HCT116 (cell line): ENCODE results near the gene CAMK1D. TPM values are rescaled to one million over a fixed set of nuclear protein-coding genes. Genes with fewer than 3 reads are reported as not detected.

Experiments used
- ATAC-seq: fragments of 200-7000 bp; cut with Tn5 transposase; 2 replicates; pipeline ENCODE4 v1.9.1; 2020; ENCODE audit warnings: mild to moderate bottlenecking, moderate library complexity
- BruUV-seq: library from RNA; stranded (reverse); fragments of 400-500 nt; replicated peaks from 2 replicates; lab custom pipeline; 2021; lab: Mats Ljungman, UMichigan
- CTCF ChIA-PET: fragments of 300-600 bp; sonication (Branson Sonifier 250); formaldehyde crosslinking; loops from one replicate; lab custom pipeline; 2021; ENCODE audit warnings: antibody characterized with exemption; lab: Charles Lee
- POLR2A ChIA-PET: fragments of 300-600, 350-600 bp; sonication (Branson Sonifier 250); formaldehyde crosslinking; loops from one replicate; lab custom pipeline; 2021; ENCODE audit warnings: antibody characterized with exemption; lab: Charles Lee
- RAD21 ChIA-PET, 2 experiments: fragments of 300-600 bp; sonication (Branson Sonifier 250); formaldehyde crosslinking; loops; one replicate each; lab custom pipeline; 2023; ENCODE audit warnings: low total read pairs in 2 of 2; ENCODE audit not compliant: uncharacterized antibody in 2 of 2, unreplicated experiment in 2 of 2, low non-redundant PET in 1 of 2; lab: Charles Lee
- DNase-seq: peaks from one replicate; pipeline ENCODE4 v3.0.0-alpha.2; 2010; ENCODE audit warnings: low read depth, low spot score
- H2AFZ ChIP-seq: fragments of 200-600 bp; shearing (Covaris generic), sonication (generic); 2 replicates; pipeline ENCODE4 v1.6.1; 2017; ENCODE audit warnings: low read depth, mixed run types, mixed read lengths, antibody characterized with exemption, low read length; ENCODE audit not compliant: poor library complexity, severe bottlenecking
- H3K27ac ChIP-seq: 2 replicates; pipeline ENCODE4 v1.5.1; 2012; ENCODE audit warnings: low read depth, low read length
- H3K27me3 ChIP-seq: fragments of 200-600 bp; sonication (generic); 2 replicates; pipeline ENCODE4 v1.6.1; 2016; ENCODE audit warnings: mixed run types, low read length, mixed read lengths; ENCODE audit not compliant: insufficient read depth
- H3K36me3 ChIP-seq, 2 experiments: fragments of 200-500 bp in 1 of 2; fragments of 200-600 bp in 1 of 2; sonication (Bioruptor generic) in 1 of 2; sonication (generic) in 1 of 2; 2 replicates each; pipeline versions ENCODE4 v1.5.1 to v1.6.1; 2014 to 2016; ENCODE audit warnings: low read length in 2 of 2, inconsistent platforms in 1 of 2, mixed read lengths in 1 of 2, mixed run types in 1 of 2; ENCODE audit not compliant: insufficient read depth in 2 of 2, control insufficient read depth in 1 of 2
- H3K4me1 ChIP-seq, 2 experiments: fragments of 200-600 bp in 1 of 2; sonication (generic) in 1 of 2; 2 replicates each; pipeline versions ENCODE4 v1.5.1 to v1.6.1; 2012 to 2017; ENCODE audit warnings: low read length in 2 of 2, inconsistent platforms in 1 of 2, mild to moderate bottlenecking in 1 of 2, mixed read lengths in 1 of 2, mixed run types in 1 of 2, moderate library complexity in 1 of 2; ENCODE audit not compliant: insufficient read depth in 2 of 2, control insufficient read depth in 1 of 2
- H3K4me2 ChIP-seq: fragments of 200-600 bp; sonication (generic); 2 replicates; pipeline ENCODE4 v1.6.1; 2017; ENCODE audit warnings: mixed run types, low read length, mixed read lengths
- H3K4me3 ChIP-seq, 2 experiments: fragments of 200-600 bp in 1 of 2; sonication (generic) in 1 of 2; replicated peaks in 1 of 2; 2 replicates each; pipeline ENCODE4 v1.5.1; 2011 to 2016; ENCODE audit warnings: low read length in 2 of 2, control low read depth in 1 of 2, low read depth in 1 of 2, mild to moderate bottlenecking in 1 of 2, mixed read lengths in 1 of 2, mixed run types in 1 of 2
- H3K79me2 ChIP-seq: fragments of 200-600 bp; sonication (generic); 2 replicates; pipeline ENCODE4 v1.6.1; 2017; ENCODE audit warnings: mild to moderate bottlenecking, mixed run types, low read length, moderate library complexity, mixed read lengths; ENCODE audit not compliant: insufficient read depth
- H3K9ac ChIP-seq: fragments of 200-600 bp; sonication (generic); 2 replicates; pipeline ENCODE4 v1.6.1; 2016; ENCODE audit warnings: low read length, mixed read lengths
- H3K9me2 ChIP-seq: fragments of 200-600 bp; sonication (generic), shearing (Covaris generic); 2 replicates; pipeline ENCODE4 v1.6.1; 2017; ENCODE audit warnings: mixed run types, mild to moderate bottlenecking, moderate library complexity; ENCODE audit not compliant: insufficient read depth
- H3K9me3 ChIP-seq, 2 experiments: fragments of 200-500 bp in 1 of 2; fragments of 200-600 bp in 1 of 2; sonication (Bioruptor generic) in 1 of 2; sonication (generic) in 1 of 2; 2 replicates each; pipeline ENCODE4 v1.6.1; 2014 to 2017; ENCODE audit warnings: low read length in 2 of 2, mixed read lengths in 2 of 2, inconsistent platforms in 1 of 2, low read depth in 1 of 2, mild to moderate bottlenecking in 1 of 2, mixed run types in 1 of 2, moderate library complexity in 1 of 2; ENCODE audit not compliant: control insufficient read depth in 1 of 2, insufficient read depth in 1 of 2
- H4K20me1 ChIP-seq: fragments of 200-600 bp; sonication (generic), shearing (Covaris generic); 2 replicates; pipeline ENCODE4 v1.6.1; 2017; ENCODE audit warnings: mixed run types, mild to moderate bottlenecking, moderate library complexity; ENCODE audit not compliant: insufficient read depth
- ATF3 ChIP-seq: IDR thresholded peaks from 2 replicates; pipeline ENCODE4 v1.6.1; 2012
- ELF1 ChIP-seq: IDR thresholded peaks from 2 replicates; pipeline ENCODE4 v1.6.1; 2012; ENCODE audit warnings: low read depth, borderline replicate concordance
- EZH2phosphoT487 ChIP-seq: fragments of 200-600 bp; IDR thresholded peaks from 2 replicates; pipeline ENCODE4 v1.6.1; 2018; ENCODE audit warnings: antibody characterized with exemption, borderline replicate concordance
- FOSL1 ChIP-seq: IDR thresholded peaks from 2 replicates; pipeline ENCODE4 v1.6.1; 2012; ENCODE audit warnings: low read depth
- MAX ChIP-seq: IDR thresholded peaks from 2 replicates; pipeline ENCODE4 v1.6.1; 2012
- POLR2AphosphoS5 ChIP-seq: IDR thresholded peaks from 2 replicates; pipeline ENCODE4 v1.6.1; 2011; ENCODE audit warnings: mild to moderate bottlenecking, low read depth, low read length, moderate library complexity
- REST ChIP-seq: IDR thresholded peaks from 2 replicates; pipeline ENCODE4 v1.6.1; 2012; ENCODE audit warnings: low read depth
- SRF ChIP-seq: IDR thresholded peaks from 2 replicates; pipeline ENCODE4 v1.6.1; 2012; ENCODE audit warnings: low read depth
- ZFX ChIP-seq: fragments of 450-650 bp; IDR thresholded peaks from 2 replicates; pipeline ENCODE4 v1.6.1; 2017
- intact Hi-C: fragments of 100-400 bp; cut with micrococcal nuclease; formaldehyde crosslinking; loops from 2 replicates; pipeline ENCODE4 v1.10.0; 2022
- total RNA-seq: library from RNA; stranded (reverse); gene quantifications from one replicate; pipeline ENCODE4 v1.2.1, GENCODE V29; 2021; ENCODE audit not compliant: unreplicated experiment

CAMK1D gene
- total RNA-seq, 1 experiment from 2014 or later = 9.6 TPM

- RAD21 ChIA-PET = no interaction called here
- CTCF ChIA-PET = no interaction called here
- TF ChIP-seq POLR2AphosphoS5 (no peak), FOSL1 (no peak), ZFX (no peak), ATF3 (no peak), MAX (no peak), EZH2phosphoT487 (no peak), SRF (no peak), REST (no peak), ELF1 (no peak)
- TF ChIP-seq, all 23 proteins: peak for 0
- POLR2A ChIA-PET = no interaction called here
- Histone ChIP-seq H3K36me3 (no peaks in the 10 kb centered on the region), H3K27ac (no peak overlapping the region), H3K9me3 (no peaks in the 10 kb centered on the region), H3K79me2 (no peaks in the 10 kb centered on the region), H3K4me1 (no peaks in the 10 kb centered on the region), H2AFZ (no peak overlapping the region), H4K20me1 (no peaks in the 10 kb centered on the region), H3K9me2 (no peaks in the 10 kb centered on the region), H3K4me2 (no peak overlapping the region), H3K27me3 (no peaks in the 10 kb centered on the region), H3K9ac (no peak overlapping the region), H3K4me3 (no peak overlapping the region)
- intact Hi-C loops = no loop called here
- ATAC-seq (no peak), DNase-seq (no peak)
- no TSS peak for BruUV-seq
These were observed 212.4 kb downstream of the CAMK1D start for GRCh38 chr10:12561720-12562119.
